Measurements from ENCODE around the gene TEX51.

The TEX51 gene

GRCh38 chr2:126882736-126883665 is 15.7 kb upstream of the TEX51 start:
- H3K9me3 ChIP-seq (ENCODE audit: insufficient read depth, low read length): no peaks in the 10 kb centered on the region
- H4K20me1 ChIP-seq (ENCODE audit: insufficient read depth, low read length): no peaks in the 10 kb centered on the region
- no peak overlapping the region for H3K27ac ChIP-seq (ENCODE audit: low read length)
- H3K79me2 ChIP-seq (ENCODE audit: low read length): no peaks in the 10 kb centered on the region
- no peak overlapping the region for H3K4me3 ChIP-seq (ENCODE audit: low read length)
- H3K36me3 ChIP-seq (replicated peaks; ENCODE audit: low read depth, low read length): no peaks in the 10 kb centered on the region
- no peak overlapping the region for H2AFZ ChIP-seq (ENCODE audit: low read depth, low read length)
- TF ChIP-seq CTCF (IDR thresholded peaks at IDR 0.05; ENCODE audit: low read depth, low read length): no peak
- TF ChIP-seq EZH2phosphoT487 (IDR thresholded peaks at IDR 0.05; ENCODE audit: low read depth): no peak
- no peaks in the 10 kb centered on the region for H3K27me3 ChIP-seq (ENCODE audit: low read depth, low read length)
- H3K4me1 ChIP-seq (ENCODE audit: low read length): no peaks in the 10 kb centered on the region
- H3K4me2 ChIP-seq (ENCODE audit: low read length): no peak overlapping the region
- no peak overlapping the region for H3K9ac ChIP-seq (ENCODE audit: low read length)

DNA sequence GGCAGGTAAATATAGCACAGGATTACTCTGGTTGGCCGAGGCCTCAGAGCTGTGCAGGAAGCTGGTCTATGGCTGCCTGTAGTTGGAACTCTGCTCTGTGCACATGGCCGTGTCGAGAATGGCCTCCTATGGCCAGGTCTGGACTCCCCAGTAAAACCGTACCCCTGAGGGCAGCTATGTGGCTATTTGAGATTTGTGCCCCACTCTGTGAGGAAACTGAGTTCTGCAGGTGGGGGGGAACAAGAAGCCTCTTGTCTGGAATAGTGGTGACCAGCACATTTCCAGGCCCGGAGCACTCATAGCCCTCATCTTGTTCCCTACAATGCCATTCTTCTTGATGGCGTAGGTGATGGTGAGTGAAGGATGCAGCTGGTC is 15.0 kb upstream of the TEX51 start:
- Histone ChIP-seq H3K9ac (ENCODE audit: low read length) (no peak overlapping the region), H3K27ac (ENCODE audit: low read length) (no peak overlapping the region), H3K79me2 (ENCODE audit: low read length) (no peaks in the 10 kb centered on the region), H3K27me3 (ENCODE audit: low read depth, low read length) (no peaks in the 10 kb centered on the region), H3K4me2 (ENCODE audit: low read length) (no peak overlapping the region), H2AFZ (ENCODE audit: low read depth, low read length) (no peak overlapping the region), H4K20me1 (ENCODE audit: insufficient read depth, low read length) (no peaks in the 10 kb centered on the region), H3K9me3 (ENCODE audit: insufficient read depth, low read length) (no peaks in the 10 kb centered on the region), H3K36me3 (replicated peaks; ENCODE audit: low read depth, low read length) (no peaks in the 10 kb centered on the region), H3K4me1 (ENCODE audit: low read length) (no peaks in the 10 kb centered on the region), H3K4me3 (ENCODE audit: low read length) (no peak overlapping the region)
- TF ChIP-seq CTCF (IDR thresholded peaks at IDR 0.05; ENCODE audit: low read depth, low read length): no peak
- no peak for TF ChIP-seq EZH2phosphoT487 (IDR thresholded peaks at IDR 0.05; ENCODE audit: low read depth)

GRCh38 chr2:126884861-126885750 is 13.6 kb upstream of the TEX51 start:
- H3K4me1 ChIP-seq (ENCODE audit: low read length): no peaks in the 10 kb centered on the region
- H3K36me3 ChIP-seq (replicated peaks; ENCODE audit: low read depth, low read length): no peaks in the 10 kb centered on the region
- H3K79me2 ChIP-seq (ENCODE audit: low read length): no peaks in the 10 kb centered on the region
- H3K4me2 ChIP-seq (ENCODE audit: low read length): no peak overlapping the region
- H3K4me3 ChIP-seq (ENCODE audit: low read length): no peak overlapping the region
- H3K27me3 ChIP-seq (ENCODE audit: low read depth, low read length): no peaks in the 10 kb centered on the region
- no peak for TF ChIP-seq EZH2phosphoT487 (IDR thresholded peaks at IDR 0.05; ENCODE audit: low read depth)
- no peak for TF ChIP-seq CTCF (IDR thresholded peaks at IDR 0.05; ENCODE audit: low read depth, low read length)
- H4K20me1 ChIP-seq (ENCODE audit: insufficient read depth, low read length): no peaks in the 10 kb centered on the region
- no peak overlapping the region for H3K9ac ChIP-seq (ENCODE audit: low read length)
- no peaks in the 10 kb centered on the region for H3K9me3 ChIP-seq (ENCODE audit: insufficient read depth, low read length)
- H3K27ac ChIP-seq (ENCODE audit: low read length): no peak overlapping the region
- H2AFZ ChIP-seq (ENCODE audit: low read depth, low read length): no peak overlapping the region

GRCh38 chr2:126885751-126886210 is 12.9 kb upstream of the TEX51 start:
- H3K4me2 ChIP-seq (ENCODE audit: low read length): no peak overlapping the region
- H2AFZ ChIP-seq (ENCODE audit: low read depth, low read length): no peak overlapping the region

More at GRCh38 chr2:126885751-126886210, 12.9 kb upstream of the TEX51 start:
- Histone ChIP-seq H3K79me2 (ENCODE audit: low read length) (no peaks in the 10 kb centered on the region), H3K27ac (ENCODE audit: low read length) (no peak overlapping the region), H3K4me3 (ENCODE audit: low read length) (no peak overlapping the region), H3K9me3 (ENCODE audit: insufficient read depth, low read length) (no peaks in the 10 kb centered on the region), H3K4me1 (ENCODE audit: low read length) (no peaks in the 10 kb centered on the region), H3K27me3 (ENCODE audit: low read depth, low read length) (no peaks in the 10 kb centered on the region), H4K20me1 (ENCODE audit: insufficient read depth, low read length) (no peaks in the 10 kb centered on the region), H3K9ac (ENCODE audit: low read length) (no peak overlapping the region), H3K36me3 (replicated peaks; ENCODE audit: low read depth, low read length) (no peaks in the 10 kb centered on the region)
- TF ChIP-seq CTCF (IDR thresholded peaks at IDR 0.05; ENCODE audit: low read depth, low read length): no peak

Measured in OCI-LY3 (cell line).